Vagina (tissue), 2 donors: ENCODE data around the gene AFF3.
"Not testable (repeated sequence)": the region's sequence is repeated elsewhere in the genome, so short reads cannot be mapped to it uniquely, and the experiment has no call there.

Experiments
- CTCF ChIP-seq, 3 experiments: fragments of 450-650 bp in 2 of 3; fragments of 200-600 bp in 1 of 3; sonication (generic) in 1 of 3; IDR thresholded peaks; one replicate each; pipeline ENCODE4 v1.5.1; 2017 to 2019; ENCODE audit warnings: antibody characterized with exemption in 3 of 3, mild to moderate bottlenecking in 2 of 3, moderate library complexity in 2 of 3
- POLR2A ChIP-seq, 2 donors: fragments of 450-650 bp; IDR thresholded peaks; one replicate each; pipeline ENCODE4 v1.6.1; 2017; ENCODE audit warnings: antibody characterized with exemption in 2 of 2, mild to moderate bottlenecking in 2 of 2, moderate library complexity in 2 of 2

GRCh38 chr2:100103527-100104252 lies 38.7 kb downstream of the AFF3 start:
- not testable (repeated sequence) for TF ChIP-seq POLR2A, CTCF (IDR thresholded peaks at IDR 0.05)
